Loucy (cell line): Measurements from ENCODE around the gene SLC43A1.
"Not testable (repeated sequence)": the region's sequence is repeated elsewhere in the genome, so short reads cannot be mapped to it uniquely, and the experiment has no call there.

Source experiments
- H2AFZ ChIP-seq: fragments of 200-600 bp; sonication (generic); 2 replicates; pipeline ENCODE4 v1.6.0; 2016; ENCODE audit warnings: antibody characterized with exemption, mild to moderate bottlenecking, low read length, moderate library complexity
- H3F3A ChIP-seq: fragments of 200-600 bp; 2 replicates; pipeline ENCODE4 v1.6.0; 2016; ENCODE audit warnings: antibody characterized with exemption, low read depth, mild to moderate bottlenecking
- H3K27me3 ChIP-seq: fragments of 200-600 bp; sonication (generic); 2 replicates; pipeline ENCODE4 v1.6.1; 2014; ENCODE audit warnings: low read length, mild to moderate bottlenecking; ENCODE audit not compliant: insufficient read depth, poor library complexity, severe bottlenecking
- H3K36me3 ChIP-seq: fragments of 200-600 bp; sonication (generic); 2 replicates; pipeline ENCODE4 v1.6.1; 2016; ENCODE audit warnings: low read length; ENCODE audit not compliant: insufficient read depth
- H3K4me1 ChIP-seq: fragments of 200-600 bp; sonication (generic); 2 replicates; pipeline ENCODE4 v1.5.1; 2014; ENCODE audit warnings: low read length, mild to moderate bottlenecking; ENCODE audit not compliant: insufficient read depth, poor library complexity, severe bottlenecking
- H3K4me2 ChIP-seq: fragments of 200-600 bp; sonication (generic); 2 replicates; pipeline ENCODE4 v1.6.0; 2014; ENCODE audit warnings: antibody characterized with exemption, low read length, low read depth, mild to moderate bottlenecking; ENCODE audit not compliant: poor library complexity, severe bottlenecking
- H3K4me3 ChIP-seq: fragments of 200-600 bp; sonication (generic); 2 replicates; pipeline ENCODE4 v1.5.1; 2014; ENCODE audit warnings: low read length, mild to moderate bottlenecking, mixed read lengths; ENCODE audit not compliant: poor library complexity, severe bottlenecking
- H3K79me2 ChIP-seq: fragments of 200-600 bp; sonication (generic); 2 replicates; pipeline ENCODE4 v1.6.1; 2014; ENCODE audit warnings: low read length; ENCODE audit not compliant: insufficient read depth
- H3K9ac ChIP-seq: fragments of 200-600 bp; sonication (generic); 2 replicates; pipeline ENCODE4 v1.6.0; 2014; ENCODE audit warnings: mild to moderate bottlenecking, low read depth, low read length, moderate library complexity; ENCODE audit not compliant: poor library complexity, severe bottlenecking
- H3K9me2 ChIP-seq: fragments of 200-600 bp; sonication (generic); replicated peaks from 2 replicates; pipeline ENCODE4 v1.6.1; 2016; ENCODE audit warnings: low read depth, low read length, mixed read lengths
- H3K9me3 ChIP-seq: fragments of 200-600 bp; sonication (generic); 2 replicates; pipeline ENCODE4 v1.6.1; 2014; ENCODE audit warnings: mild to moderate bottlenecking, antibody characterized with exemption, low read length, low read depth; ENCODE audit not compliant: insufficient read depth
- H4K20me1 ChIP-seq: fragments of 200-600 bp; sonication (generic); 2 replicates; pipeline ENCODE4 v1.6.0; 2014; ENCODE audit warnings: antibody characterized with exemption, low read length, mild to moderate bottlenecking; ENCODE audit not compliant: insufficient read depth, poor library complexity, severe bottlenecking
- CTCF ChIP-seq: fragments of 200-600 bp; sonication (generic); conservative IDR thresholded peaks from 2 replicates; pipeline ENCODE4 v1.5.1; 2014; ENCODE audit warnings: mild to moderate bottlenecking, antibody characterized with exemption, low read length
- EZH2phosphoT487 ChIP-seq: fragments of 200-600 bp; IDR thresholded peaks from 2 replicates; pipeline ENCODE4 v1.6.1; 2018; ENCODE audit warnings: antibody characterized with exemption, mild to moderate bottlenecking, moderate library complexity, borderline replicate concordance

SLC43A1 gene

DNA sequence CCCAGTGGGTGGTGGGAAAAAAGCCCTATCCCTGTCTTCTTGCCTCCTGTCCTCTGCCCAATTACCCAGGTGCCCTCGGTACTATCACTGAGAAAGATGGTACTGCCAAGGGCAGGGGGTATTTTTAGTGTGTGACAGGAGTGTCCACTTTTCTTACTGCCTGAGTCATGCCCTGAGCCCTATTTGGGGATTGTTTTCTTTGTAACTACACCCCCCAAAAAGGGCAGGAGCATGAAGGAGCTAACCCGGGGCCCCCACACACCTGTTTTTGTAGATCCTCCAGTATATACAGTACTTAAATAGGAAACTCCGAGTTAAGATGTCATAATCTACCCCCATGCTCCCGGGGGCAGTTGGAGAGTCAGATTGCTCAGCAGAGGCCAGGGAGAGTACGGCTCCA, 25.7 kb upstream of the SLC43A1 start:
- H3K9me3 ChIP-seq = no peaks in the 10 kb centered on the region
- H3K4me2 ChIP-seq = no peak overlapping the region
- H4K20me1 ChIP-seq = no peaks in the 10 kb centered on the region
- no peaks in the 10 kb centered on the region for H3K27me3 ChIP-seq
- H3K79me2 ChIP-seq = no peaks in the 10 kb centered on the region
- H3K36me3 ChIP-seq = no peaks in the 10 kb centered on the region
- H3K9ac ChIP-seq = no peak overlapping the region
- no peaks in the 10 kb centered on the region for H3F3A ChIP-seq
- H2AFZ ChIP-seq = no peak overlapping the region
- H3K4me3 ChIP-seq = no peak overlapping the region
- H3K4me1 ChIP-seq = no peaks in the 10 kb centered on the region
- no peak for TF ChIP-seq EZH2phosphoT487
- no peak for TF ChIP-seq CTCF
- no peaks in the 10 kb centered on the region for H3K9me2 ChIP-seq

- no peaks in the 10 kb centered on the region for H4K20me1 ChIP-seq
- no peaks in the 10 kb centered on the region for H3K9me3 ChIP-seq
- no peaks in the 10 kb centered on the region for H3K79me2 ChIP-seq
- no peaks in the 10 kb centered on the region for H3K36me3 ChIP-seq
- H2AFZ ChIP-seq = no peak overlapping the region
- no peak for TF ChIP-seq EZH2phosphoT487
- TF ChIP-seq CTCF = no peak
- no peak overlapping the region for H3K9ac ChIP-seq
- no peak overlapping the region for H3K4me3 ChIP-seq
- H3K4me2 ChIP-seq = no peak overlapping the region
- no peaks in the 10 kb centered on the region for H3K27me3 ChIP-seq
- no peaks in the 10 kb centered on the region for H3K9me2 ChIP-seq
- no peaks in the 10 kb centered on the region for H3F3A ChIP-seq
- H3K4me1 ChIP-seq = no peaks in the 10 kb centered on the region
Measured at GRCh38 chr11:57539342-57539741, 23.8 kb upstream of the SLC43A1 start.

DNA sequence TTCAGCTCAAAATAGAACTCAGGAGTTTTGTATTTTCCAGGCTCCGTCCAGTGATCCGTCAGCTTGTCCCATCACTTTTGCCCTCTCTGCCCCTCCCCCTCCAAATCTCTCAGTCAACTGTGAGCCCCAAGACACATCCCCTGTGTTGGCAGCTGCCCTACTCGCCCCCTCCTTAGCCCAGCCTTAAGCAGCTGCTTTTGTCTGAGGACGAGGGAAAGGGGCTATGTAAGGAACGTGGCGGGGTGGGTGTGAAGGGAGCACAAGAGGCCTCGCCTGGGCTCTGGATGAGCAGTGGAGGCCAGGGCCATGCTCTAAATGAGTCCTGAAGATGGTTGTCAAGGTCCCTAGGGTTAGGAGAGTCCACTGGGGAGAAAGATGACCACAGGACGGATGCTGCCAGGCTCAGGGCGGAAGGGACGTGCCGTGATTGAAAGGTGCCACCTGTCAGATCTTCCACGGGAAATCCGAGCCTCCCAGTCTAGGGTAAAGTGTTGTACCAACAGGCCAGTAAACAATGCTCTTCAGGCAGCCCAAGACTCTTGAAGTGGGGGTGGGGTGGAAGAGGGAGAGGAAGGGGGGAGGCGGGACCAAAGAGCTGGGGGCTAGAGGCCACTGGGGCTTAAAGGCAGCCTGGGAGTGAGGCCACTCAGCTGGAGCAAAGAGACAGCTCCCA, 21.6 kb upstream of the SLC43A1 start, which contains the start of gene SMTNL1:
Gene SMTNL1, plus strand, starts transcription at position 649 of the 673 bp plus-strand sequence. CDS start 5,048 bp downstream, outside the sequence.
- no peaks in the 10 kb centered on the region for H3F3A ChIP-seq
- H4K20me1 ChIP-seq = no peaks in the 10 kb centered on the region
- no peaks in the 10 kb centered on the region for H3K79me2 ChIP-seq
- no peak within 1 kb of the TSS for H2AFZ ChIP-seq
- no peak within 1 kb of the TSS for H3K4me3 ChIP-seq
- TF ChIP-seq CTCF (no peak), EZH2phosphoT487 (no peak)
- H3K9me2 ChIP-seq = no peaks in the 10 kb centered on the region
- no peaks in the 10 kb centered on the region for H3K36me3 ChIP-seq
- no peak within 1 kb of the TSS for H3K9ac ChIP-seq
- no peak within 1 kb of the TSS for H3K4me2 ChIP-seq
- peaks cover 1% of the 10 kb centered on the region for H3K4me1 ChIP-seq
- no peaks in the 10 kb centered on the region for H3K27me3 ChIP-seq
- H3K9me3 ChIP-seq = no peaks in the 10 kb centered on the region

- H3K9me2 ChIP-seq, H2AFZ ChIP-seq, H3K9ac ChIP-seq, H3K36me3 ChIP-seq, H4K20me1 ChIP-seq, H3F3A ChIP-seq, H3K4me2 ChIP-seq, H3K9me3 ChIP-seq, H3K4me3 ChIP-seq, H3K27me3 ChIP-seq: not testable (repeated sequence)
- Histone ChIP-seq H3K4me1 (peaks cover 22% of the 10 kb centered on the region), H3K79me2 (peaks cover 11% of the 10 kb centered on the region)
Measured at GRCh38 chr11:57534449-57534848, 18.9 kb upstream of the SLC43A1 start.
